H9 (cell line): ENCODE measurements around the gene TRPM3. TPM values are rescaled to one million over a fixed set of nuclear protein-coding genes. Genes with fewer than 3 reads are reported as not detected.

Source experiments
- DNase-seq: peaks from one replicate; pipeline ENCODE4 v3.0.0-alpha.2; 2017
- H2AFZ ChIP-seq: one replicate; pipeline ENCODE4 v1.6.1; 2013; ENCODE audit warnings: mild to moderate bottlenecking, low read length, control low read depth, moderate library complexity
- H2AK5ac ChIP-seq: 2 replicates; pipeline ENCODE4 v1.6.1; 2013; ENCODE audit warnings: low read length, control low read depth, mixed read lengths; ENCODE audit not compliant: insufficient read length
- H2BK120ac ChIP-seq: one replicate; pipeline ENCODE4 v1.6.1; 2013; ENCODE audit warnings: low read depth, mild to moderate bottlenecking, low read length, control low read depth, inconsistent platforms; ENCODE audit not compliant: poor library complexity, severe bottlenecking
- H2BK12ac ChIP-seq: 2 replicates; pipeline ENCODE4 v1.6.1; 2013; ENCODE audit warnings: low read length, control low read depth, mixed read lengths, low read depth; ENCODE audit not compliant: insufficient read length
- H2BK15ac ChIP-seq: 2 replicates; pipeline ENCODE4 v1.6.1; 2013; ENCODE audit warnings: low read depth, low read length, control low read depth
- H2BK20ac ChIP-seq: one replicate; pipeline ENCODE4 v1.6.1; 2013; ENCODE audit warnings: low read depth, mild to moderate bottlenecking, low read length, control low read depth, inconsistent platforms; ENCODE audit not compliant: poor library complexity, severe bottlenecking
- H2BK5ac ChIP-seq: 2 replicates; pipeline ENCODE4 v1.6.1; 2013; ENCODE audit warnings: low read length, control low read depth, mixed read lengths; ENCODE audit not compliant: insufficient read length
- H3K14ac ChIP-seq: 2 replicates; pipeline ENCODE4 v1.6.1; 2013; ENCODE audit warnings: low read length, control low read depth; ENCODE audit not compliant: insufficient read depth
- H3K18ac ChIP-seq: 2 replicates; pipeline ENCODE4 v1.6.1; 2013; ENCODE audit warnings: low read depth, mild to moderate bottlenecking, mixed read lengths, low read length, control low read depth; ENCODE audit not compliant: insufficient read length
- H3K23ac ChIP-seq: 2 replicates; pipeline ENCODE4 v1.6.1; 2013; ENCODE audit warnings: low read length, control low read depth, mixed read lengths, low read depth; ENCODE audit not compliant: insufficient read length
- H3K23me2 ChIP-seq: 2 replicates; pipeline ENCODE4 v1.6.1; 2013; ENCODE audit warnings: low read depth, mild to moderate bottlenecking, mixed read lengths, low read length, control low read depth; ENCODE audit not compliant: insufficient read length, poor library complexity, severe bottlenecking
- H3K27ac ChIP-seq: 2 replicates; pipeline ENCODE4 v1.5.1; 2013; ENCODE audit warnings: low read length, control low read depth, mixed read lengths, low read depth; ENCODE audit not compliant: insufficient read length
- H3K27me3 ChIP-seq: 2 replicates; pipeline ENCODE4 v1.6.1; 2013; ENCODE audit warnings: low read length, control low read depth, inconsistent platforms; ENCODE audit not compliant: insufficient read depth
- H3K4ac ChIP-seq: 2 replicates; pipeline ENCODE4 v1.6.1; 2013; ENCODE audit warnings: low read depth, mild to moderate bottlenecking, control low read depth, inconsistent platforms, low read length, moderate library complexity
- H3K4me1 ChIP-seq: 2 replicates; pipeline ENCODE4 v1.6.1; 2013; ENCODE audit warnings: low read length, control low read depth, inconsistent platforms; ENCODE audit not compliant: insufficient read depth
- H3K4me2 ChIP-seq: 2 replicates; pipeline ENCODE4 v1.6.1; 2013; ENCODE audit warnings: low read length, control low read depth, mixed read lengths; ENCODE audit not compliant: insufficient read length, insufficient read depth
- H3K56ac ChIP-seq: 2 replicates; pipeline ENCODE4 v1.6.1; 2013; ENCODE audit warnings: low read depth, mild to moderate bottlenecking, mixed read lengths, low read length, control low read depth; ENCODE audit not compliant: insufficient read length
- H3K79me1 ChIP-seq: 2 replicates; pipeline ENCODE4 v1.6.1; 2013; ENCODE audit warnings: low read depth, mild to moderate bottlenecking, moderate library complexity, low read length, control low read depth, inconsistent platforms; ENCODE audit not compliant: insufficient read depth, poor library complexity, severe bottlenecking
- H3K79me2 ChIP-seq: 2 replicates; pipeline ENCODE4 v1.6.1; 2013; ENCODE audit warnings: low read length, control low read depth, inconsistent platforms; ENCODE audit not compliant: insufficient read depth
- H3K9ac ChIP-seq: 2 replicates; pipeline ENCODE4 v1.6.1; 2013; ENCODE audit warnings: low read length, control low read depth, mixed read lengths; ENCODE audit not compliant: insufficient read length; ENCODE audit errors: extremely low read depth
- H3K9me3 ChIP-seq: one replicate; pipeline ENCODE4 v1.6.1; 2013; ENCODE audit warnings: low read depth, low read length, inconsistent platforms; ENCODE audit not compliant: control insufficient read depth
- H3T11ph ChIP-seq: one replicate; pipeline ENCODE4 v1.6.1; 2013; ENCODE audit warnings: mild to moderate bottlenecking, low read length, control low read depth, inconsistent platforms
- H4K20me1 ChIP-seq: one replicate; pipeline ENCODE4 v1.6.1; 2013; ENCODE audit not compliant: control insufficient read depth, insufficient read length, insufficient read depth
- H4K5ac ChIP-seq: 2 replicates; pipeline ENCODE4 v1.6.1; 2013; ENCODE audit warnings: low read depth, mild to moderate bottlenecking, mixed read lengths, low read length, control low read depth; ENCODE audit not compliant: insufficient read length
- H4K8ac ChIP-seq: replicated peaks from 2 replicates; pipeline ENCODE4 v1.6.1; 2013; ENCODE audit warnings: low read length, control low read depth, mixed read lengths, low read depth; ENCODE audit not compliant: insufficient read length
- H4K91ac ChIP-seq: 2 replicates; pipeline ENCODE4 v1.6.1; 2013; ENCODE audit warnings: low read depth, mild to moderate bottlenecking, moderate library complexity, mixed read lengths, low read length, control low read depth; ENCODE audit not compliant: insufficient read length
- H3K27ac Mint-ChIP-seq, 3 experiments: 2 replicates in 2 of 3; 3 replicates in 1 of 3; pipeline ENCODE4 v1.8.0; 2020 to 2021; ENCODE audit warnings: mixed read lengths in 3 of 3, mild to moderate bottlenecking in 1 of 3, moderate library complexity in 1 of 3
- H3K27me3 Mint-ChIP-seq: 2 replicates; pipeline ENCODE4 v1.8.0; 2021; ENCODE audit warnings: low read depth, mild to moderate bottlenecking, moderate library complexity, mixed read lengths
- H3K36me3 Mint-ChIP-seq, 3 experiments: 2 replicates in 2 of 3; 3 replicates in 1 of 3; pipeline ENCODE4 v1.8.0; 2020 to 2021; ENCODE audit warnings: low read depth in 3 of 3, mixed read lengths in 3 of 3; ENCODE audit not compliant: insufficient read depth in 1 of 3
- H3K4me1 Mint-ChIP-seq, 2 experiments: 2 replicates each; pipeline ENCODE4 v1.8.0; 2020; ENCODE audit warnings: mixed read lengths in 2 of 2
- H3K4me3 Mint-ChIP-seq, 2 experiments: 2 replicates in 1 of 2; 3 replicates in 1 of 2; pipeline ENCODE4 v1.8.0; 2020 to 2021; ENCODE audit warnings: mild to moderate bottlenecking in 2 of 2, mixed read lengths in 2 of 2, moderate library complexity in 1 of 2
- H3K9me3 Mint-ChIP-seq, 2 experiments: 2 replicates in 1 of 2; 3 replicates in 1 of 2; pipeline ENCODE4 v1.8.0; 2020; ENCODE audit warnings: mild to moderate bottlenecking in 2 of 2, mixed read lengths in 2 of 2, moderate library complexity in 1 of 2
- CTCF ChIP-seq: fragments of 200-600 bp; sonication (generic); conservative IDR thresholded peaks from 3 replicates; pipeline ENCODE4 v1.8.0; 2021; ENCODE audit warnings: antibody characterized with exemption, mild to moderate bottlenecking
- WGBS: extraction: QIAGEN DNeasy Blood & Tissue Kit; methylation state at CpG from one replicate; pipeline ENCODE4 v1.1.7; 2013; ENCODE audit warnings: missing lambda C conversion rate, low lambda C conversion rate, mixed read lengths; ENCODE audit not compliant: insufficient read length; ENCODE audit errors: extremely low coverage; 5-methylcytosine and 5-hydroxymethylcytosine counted together
- total RNA-seq: library from RNA; stranded (reverse); gene quantifications from 2 replicates; pipeline ENCODE4 v1.2.1, GENCODE V29; 2021

TRPM3 gene
- total RNA-seq, 1 experiment from 2014 or later: 10.3 TPM

GRCh38 chr9:70488098-70488792 lies 633.2 kb downstream of the TRPM3 start:
- no peak overlapping the region for H2AFZ ChIP-seq

More at GRCh38 chr9:70488098-70488792, 633.2 kb downstream of the TRPM3 start:
- Mint-ChIP-seq H3K27me3 (peaks cover 3% of the 10 kb centered on the region; the same call in 1 of the 2 replicates), H3K27ac (no peak overlapping the region), H3K4me3 (no peak overlapping the region), H3K9me3 (no peaks in the 10 kb centered on the region), H3K4me1 (no peaks in the 10 kb centered on the region), H3K36me3 (no peaks in the 10 kb centered on the region)
- Histone ChIP-seq H3K23me2 (no peaks in the 10 kb centered on the region), H4K91ac (no peak overlapping the region), H2BK5ac (no peak overlapping the region), H3K4me2 (no peak overlapping the region), H3K56ac (no peak overlapping the region), H2BK20ac (no peak overlapping the region), H3K79me2 (no peaks in the 10 kb centered on the region), H2BK15ac (no peak overlapping the region), H3K27ac (no peak overlapping the region), H3K27me3 (no peaks in the 10 kb centered on the region), H3K23ac (no peak overlapping the region), H3K9ac (no peak overlapping the region), H3K18ac (no peak overlapping the region), H2AK5ac (no peak overlapping the region), H3K4me1 (no peaks in the 10 kb centered on the region), H4K8ac (no peak overlapping the region), H3K4ac (no peak overlapping the region), H3K79me1 (no peaks in the 10 kb centered on the region), H4K20me1 (no peaks in the 10 kb centered on the region), H4K5ac (no peak overlapping the region), H2BK12ac (no peak overlapping the region), H3K9me3 (no peaks in the 10 kb centered on the region), H3T11ph (no peak overlapping the region), H3K14ac (no peak overlapping the region), H2BK120ac (no peak overlapping the region)
- TF ChIP-seq CTCF: no peak
- no peak for DNase-seq
- no CpG with 5 or more reads among the region's 6 CpGs for WGBS
